Brain pericyte (primary cell): ENCODE results near the gene LBX1.

Source experiments
- DNase-seq: peaks from one replicate; pipeline ENCODE4 v3.0.0-alpha.2; 2012; ENCODE audit warnings: low read depth, low spot score

Gene LBX1

GRCh38 chr10:101225846-101226421 is 3.3 kb downstream of the LBX1 start:
- no peak for DNase-seq

DNA sequence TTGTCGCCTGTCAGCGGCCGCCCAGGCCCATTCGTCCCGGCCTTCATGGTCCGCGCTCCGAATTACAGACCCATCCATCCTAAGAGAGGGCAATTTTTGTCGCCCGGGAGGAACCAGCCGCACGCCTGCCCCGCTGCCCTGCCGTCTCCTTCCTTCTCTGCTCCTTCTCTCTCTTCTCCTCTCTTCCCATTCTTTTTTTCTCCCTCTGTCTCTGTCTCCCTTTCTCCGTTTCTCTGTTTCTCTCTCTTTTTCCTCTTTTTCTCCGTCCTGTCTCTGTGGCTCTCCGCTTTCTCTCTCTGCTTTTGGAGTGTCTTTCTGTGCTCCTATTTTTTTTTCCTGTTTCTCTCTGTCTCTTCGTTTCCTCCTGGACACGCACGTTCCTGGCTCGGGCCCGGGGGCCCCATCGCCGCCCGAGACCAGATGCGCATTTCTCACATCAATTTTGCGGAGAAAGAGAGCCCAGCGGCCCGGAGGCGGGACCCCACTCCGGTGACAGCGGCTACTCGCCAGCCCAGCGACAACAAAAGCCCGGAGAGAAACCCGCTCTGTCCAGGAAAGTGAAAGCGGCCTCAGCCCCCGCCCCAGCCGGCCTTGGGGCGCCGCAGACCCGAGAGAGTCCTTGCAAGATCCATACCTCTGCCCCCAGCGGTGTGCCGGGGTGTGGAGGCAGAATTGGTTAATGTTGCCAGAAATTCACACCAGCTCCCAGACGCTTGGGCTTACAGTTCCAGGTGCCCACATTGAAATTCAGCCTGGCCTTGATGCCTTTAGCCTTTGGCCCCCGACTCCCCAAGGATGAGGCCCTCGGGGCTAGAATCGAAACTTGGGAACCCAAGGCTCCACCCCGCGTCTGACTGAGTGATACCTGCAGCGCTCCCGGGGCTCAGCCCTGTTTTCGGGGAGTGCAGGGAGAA is 4.1 kb downstream of the LBX1 start:
- DNase-seq = no peak

- DNase-seq = no peak
These were observed 5.0 kb downstream of the LBX1 start for GRCh38 chr10:101224060-101224909.

- no peak for DNase-seq
These were observed 5.8 kb downstream of the LBX1 start for GRCh38 chr10:101223274-101224059.

- DNase-seq = no peak
These were observed 6.5 kb downstream of the LBX1 start for GRCh38 chr10:101222683-101223273.

DNA sequence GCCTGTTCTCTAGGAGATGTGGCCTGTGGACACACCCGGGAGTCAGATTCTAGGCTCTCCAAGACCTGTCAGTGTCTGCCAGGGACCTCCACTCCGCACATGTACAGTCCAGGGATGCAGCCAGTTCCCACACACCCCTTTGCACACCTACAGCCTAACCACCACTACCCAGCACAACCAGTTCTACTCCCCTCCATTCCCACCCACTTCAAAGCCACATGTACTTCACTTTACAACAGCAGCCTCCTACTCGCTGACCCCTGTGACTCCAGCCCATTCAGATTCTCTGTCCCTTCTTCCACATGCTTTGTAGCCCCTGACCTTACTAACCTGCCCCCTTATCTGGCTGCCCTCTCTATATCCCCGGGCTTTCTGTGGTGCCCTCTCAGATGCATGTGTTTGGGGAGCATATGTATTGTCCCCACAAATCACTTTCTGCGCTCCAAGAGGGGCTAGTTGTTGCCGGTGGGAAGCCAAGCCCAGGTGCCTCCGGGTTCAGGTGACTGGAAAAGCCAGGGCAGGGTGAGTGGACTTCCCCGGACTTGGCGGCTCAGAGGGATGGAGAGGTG is 7.2 kb downstream of the LBX1 start:
- DNase-seq = no peak

DNA sequence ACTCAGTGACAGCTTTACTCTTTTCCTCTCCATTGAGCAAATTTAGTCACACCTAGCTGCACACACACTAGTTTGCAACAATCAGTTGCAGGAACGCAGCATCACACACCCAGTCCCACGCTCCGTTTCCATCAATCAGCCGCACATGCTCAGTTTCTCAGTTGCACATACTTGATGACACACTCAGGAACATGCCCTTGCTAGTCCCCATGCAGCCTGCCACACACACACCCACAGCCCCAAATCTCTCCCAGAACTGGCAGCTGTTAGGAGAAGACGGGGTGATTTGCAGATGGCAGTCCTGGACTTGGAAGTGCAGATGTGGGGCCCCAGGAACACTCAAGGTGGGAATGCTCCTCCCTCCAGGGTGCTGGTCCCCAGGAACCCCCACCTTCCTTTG is 7.7 kb downstream of the LBX1 start:
- no peak for DNase-seq

DNA sequence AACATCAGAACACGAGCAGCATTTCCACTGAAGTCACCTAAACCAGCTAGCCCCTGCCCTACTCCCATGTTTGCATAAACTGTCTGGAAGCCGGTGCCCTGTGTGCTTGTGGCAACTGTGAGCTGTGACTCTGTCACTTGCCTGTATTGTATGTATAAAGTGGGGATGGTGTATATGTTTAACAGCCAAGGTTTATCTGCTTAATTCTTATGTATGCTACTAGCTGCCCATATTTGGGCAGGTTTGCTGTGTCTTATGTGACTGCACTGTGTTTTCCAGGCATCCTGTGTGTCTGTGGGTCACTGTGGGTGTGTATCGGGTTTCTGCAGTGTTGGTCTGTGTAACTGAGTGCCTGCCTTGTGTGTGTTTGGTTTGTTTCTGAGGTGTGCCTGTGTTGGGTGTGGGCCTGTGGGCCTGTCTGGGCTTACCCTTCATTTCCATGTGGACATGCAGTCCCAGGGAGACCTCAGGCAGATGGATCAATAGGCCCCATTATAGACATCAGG is 9.3 kb downstream of the LBX1 start:
- DNase-seq = no peak

GRCh38 chr10:101219139-101219945 is 9.9 kb downstream of the LBX1 start:
- no peak for DNase-seq

DNA sequence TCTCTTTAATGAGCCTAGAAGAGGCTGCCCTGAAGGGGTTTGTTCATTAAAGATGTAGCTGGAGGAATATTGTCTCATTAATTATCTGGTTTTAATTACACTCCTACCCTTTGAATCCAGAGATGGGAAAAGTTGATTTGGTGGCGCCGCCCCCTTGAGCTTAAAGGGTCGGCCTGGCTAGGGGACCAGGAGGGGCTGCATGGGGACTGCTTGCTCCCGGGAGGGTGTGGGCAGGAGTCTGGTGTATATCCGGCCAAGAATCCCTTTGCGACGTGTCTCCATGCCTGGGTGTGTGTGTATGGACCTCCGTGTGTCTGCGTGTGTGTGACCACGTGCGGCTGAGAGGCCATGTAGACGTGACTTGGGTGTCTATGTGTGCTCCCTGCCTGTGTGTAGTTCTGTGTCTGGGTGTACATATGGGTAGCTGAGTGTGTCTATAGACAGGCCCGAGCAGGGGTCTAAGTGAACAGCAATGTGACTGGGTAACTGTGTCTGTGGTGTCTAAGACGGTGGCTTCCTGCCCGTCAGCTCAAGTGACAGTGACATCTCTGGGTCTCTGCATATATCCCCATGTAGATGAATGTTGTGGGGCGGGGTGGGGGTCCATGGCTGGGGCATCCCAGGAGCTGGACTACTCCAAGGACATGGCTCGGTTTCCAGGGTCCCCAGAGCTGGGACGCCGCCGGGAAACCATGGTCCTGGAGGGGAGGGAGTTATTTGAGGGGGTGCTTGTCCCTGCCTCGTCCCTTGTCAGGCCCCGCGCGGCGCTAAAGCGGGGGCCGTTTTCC is 10.7 kb downstream of the LBX1 start:
- no peak for DNase-seq

DNA sequence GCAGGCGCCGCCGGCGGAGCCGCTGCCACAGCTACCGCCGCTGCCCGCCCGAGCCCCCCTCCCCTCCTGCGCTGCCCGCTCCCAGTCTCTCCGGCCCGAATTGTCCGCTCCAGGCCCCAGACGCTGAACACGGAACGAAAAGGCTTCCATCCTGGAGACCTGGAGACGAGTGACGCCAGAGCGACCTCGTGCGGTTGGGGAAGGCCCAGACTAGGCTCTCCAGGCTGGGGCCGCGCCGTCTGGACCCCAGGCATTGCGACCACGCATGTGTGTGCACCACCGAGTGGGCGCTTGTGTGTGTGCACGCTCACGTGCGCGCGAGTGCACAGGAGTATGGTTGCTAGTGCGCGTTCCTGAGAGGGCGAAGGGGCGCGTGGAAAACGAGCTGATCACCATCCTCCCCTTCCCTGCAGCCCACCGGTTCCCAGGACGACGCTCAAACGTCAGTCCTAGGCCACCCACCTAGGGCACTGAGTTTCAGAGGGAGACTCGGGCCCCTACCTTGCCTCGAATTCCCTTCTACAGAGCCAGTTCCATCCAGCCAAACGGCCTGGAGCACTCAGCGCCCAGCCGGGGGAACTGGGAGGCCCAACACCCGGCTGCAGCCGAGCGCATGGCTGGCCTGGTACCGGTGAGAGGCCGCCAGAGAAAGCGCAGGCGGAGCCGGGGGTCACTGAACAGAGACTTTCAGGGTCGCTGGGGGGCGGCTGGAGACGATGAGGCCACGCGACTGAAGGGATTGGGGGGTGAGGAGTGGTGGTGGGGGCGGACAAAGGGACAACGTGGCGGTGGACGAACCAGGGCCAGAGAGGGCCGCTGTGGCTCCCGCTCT is 11.6 kb downstream of the LBX1 start:
- no peak for DNase-seq

DNA sequence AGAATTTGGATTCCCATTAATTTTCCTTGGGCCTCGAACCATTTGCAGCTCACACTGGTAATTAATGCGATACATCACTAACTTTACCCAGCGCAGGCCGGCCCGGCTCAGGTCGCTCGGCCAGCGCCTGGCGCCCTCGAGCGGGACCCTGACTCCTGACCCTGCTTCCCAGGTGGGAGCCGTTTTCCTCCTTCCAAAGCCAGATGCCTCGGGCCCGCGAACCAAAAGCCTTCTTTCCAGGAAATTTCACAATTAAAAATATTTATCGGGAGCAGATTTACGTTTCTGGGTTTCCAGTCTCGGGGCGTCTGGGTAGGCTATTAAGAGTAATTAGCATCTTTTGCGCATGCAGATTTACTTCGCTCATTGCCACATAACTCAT is 12.2 kb downstream of the LBX1 start:
- no peak for DNase-seq

DNA sequence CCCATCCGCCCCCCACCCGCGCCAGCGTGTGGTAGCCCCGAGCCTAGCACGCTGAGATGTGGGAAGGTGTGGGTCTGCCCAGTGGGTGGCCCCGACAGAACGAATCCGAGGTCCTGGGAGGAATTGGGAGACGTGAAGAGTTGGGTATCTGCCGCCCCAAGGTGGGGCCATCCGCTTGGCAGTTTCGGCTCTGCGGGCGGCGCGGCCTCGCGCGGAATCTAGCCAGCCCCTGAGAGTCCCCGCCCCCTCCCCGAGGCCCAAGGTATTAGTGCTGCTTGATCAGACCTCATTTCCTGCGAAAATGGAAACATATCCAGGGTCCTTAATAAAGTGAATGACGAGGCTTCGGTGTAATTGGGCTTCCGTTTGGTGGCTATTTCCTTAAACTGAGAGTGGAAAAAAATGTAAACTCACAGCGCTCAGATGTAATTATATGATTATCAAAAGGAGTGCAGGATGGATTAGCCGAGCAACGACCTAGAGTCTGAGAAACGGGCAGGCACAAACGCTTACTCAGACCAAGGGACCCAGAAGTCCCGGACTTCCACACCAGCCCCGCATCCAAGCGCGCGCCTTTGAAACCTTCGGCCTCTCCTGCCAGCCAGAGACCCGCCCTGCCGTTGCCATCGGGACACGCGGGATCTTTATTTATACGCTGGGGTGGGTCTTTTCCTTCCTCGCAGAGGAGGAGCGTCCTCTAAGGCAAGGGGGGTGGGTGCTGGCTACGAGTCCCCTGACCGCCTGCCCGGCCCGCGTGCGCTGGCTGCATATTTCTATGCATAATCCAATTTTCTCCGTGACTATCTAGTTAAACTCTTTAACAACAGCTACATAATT is 12.8 kb downstream of the LBX1 start:
- DNase-seq = no peak

DNA sequence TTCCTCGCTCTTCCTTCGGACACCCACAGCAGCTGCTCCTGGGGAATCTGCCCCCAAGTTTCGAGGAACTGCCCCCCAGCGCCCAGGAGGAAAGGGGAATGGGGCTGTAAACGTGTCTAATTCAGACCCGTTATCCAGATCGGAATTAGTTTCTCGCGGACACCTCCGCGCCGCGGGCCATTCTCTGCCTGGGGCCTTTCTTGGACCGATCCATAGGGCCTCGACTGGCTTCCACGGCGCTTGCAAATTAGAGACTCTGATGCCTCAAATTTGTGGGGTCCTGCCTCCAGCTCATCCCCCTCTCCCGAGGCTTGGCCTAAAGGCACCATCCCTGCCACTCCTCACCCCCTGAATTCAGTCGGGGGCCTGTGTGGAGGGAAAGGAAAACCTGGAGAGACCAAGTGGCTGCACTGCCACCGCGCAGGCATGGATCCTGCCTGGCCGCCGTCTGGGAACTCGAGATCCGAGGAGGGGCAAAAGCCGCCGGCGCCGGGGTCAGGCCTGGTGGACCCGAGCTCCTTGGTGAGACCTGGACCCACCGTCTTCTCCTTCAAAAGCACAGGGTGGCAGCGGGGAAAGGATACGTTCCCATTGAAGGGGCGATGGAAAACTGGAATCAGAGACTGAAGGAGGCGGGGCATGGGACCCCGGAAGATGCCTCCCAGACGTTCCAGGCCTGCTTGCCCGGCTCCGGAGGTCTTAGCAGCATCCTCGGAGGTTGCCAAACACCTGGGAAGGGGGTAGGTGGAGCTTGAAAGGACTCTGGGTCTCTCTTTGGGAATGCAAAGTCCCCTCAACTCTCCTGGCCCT is 13.7 kb downstream of the LBX1 start:
- DNase-seq = no peak

GRCh38 chr10:101214446-101215396 is 14.5 kb downstream of the LBX1 start:
- no peak for DNase-seq
